Activated T-helper 2 cell treated with anti-CD3 and anti-CD28 coated beads, Interferon-gamma antibody, Interleukin-2, Interleukin-4, amounts not matched to agents 10 μg/mL and 5 μg/mL and 100 μg/mL, durations not matched to agents 14 hours and 24 hours and 36 hours (primary cell): ENCODE results near the gene ADI1. TPM values are rescaled to one million over a fixed set of nuclear protein-coding genes. Genes with fewer than 3 reads are reported as not detected.
A peak's percentile ranks its signal among the peaks of the same experiment; 100 is the strongest.

Experiments
- DNase-seq: peaks from one replicate; pipeline ENCODE4 v3.0.0; 2021; ENCODE audit warnings: low spot score
- H3K27ac Mint-ChIP-seq: one replicate; pipeline ENCODE4 v1.8.0; 2021; ENCODE audit warnings: mixed read lengths
- H3K27me3 Mint-ChIP-seq: one replicate; pipeline ENCODE4 v1.8.0; 2021; ENCODE audit warnings: low read depth, mixed read lengths
- H3K36me3 Mint-ChIP-seq: one replicate; pipeline ENCODE4 v1.8.0; 2021; ENCODE audit warnings: low read depth, mixed read lengths
- H3K4me1 Mint-ChIP-seq: one replicate; pipeline ENCODE4 v1.8.0; 2021; ENCODE audit warnings: low read depth, mixed read lengths
- H3K4me3 Mint-ChIP-seq: one replicate; pipeline ENCODE4 v1.8.0; 2021; ENCODE audit warnings: low read depth, mild to moderate bottlenecking, moderate library complexity, mixed read lengths
- H3K9me3 Mint-ChIP-seq: one replicate; pipeline ENCODE4 v1.8.0; 2021; ENCODE audit warnings: mixed read lengths
- intact Hi-C: fragments of 100-400 bp; cut with micrococcal nuclease; formaldehyde crosslinking; loops from one replicate; pipeline ENCODE4 v1.15.1; 2023
- total RNA-seq: library from RNA; stranded (reverse); gene quantifications from 2 replicates; pipeline ENCODE4 v1.2.3, GENCODE V29; 2022

The ADI1 gene
- total RNA-seq, 1 donor from 2014 or later = 39.8 TPM

GRCh38 chr2:3539836-3540235, 20.5 kb upstream of the ADI1 start:
- no peak overlapping the region for H3K4me3 Mint-ChIP-seq
- no peak overlapping the region for H3K27ac Mint-ChIP-seq
- peaks cover 39% of the 10 kb centered on the region for H3K36me3 Mint-ChIP-seq
- DNase-seq = no peak
- H3K27me3 Mint-ChIP-seq = no peaks in the 10 kb centered on the region
- H3K4me1 Mint-ChIP-seq = peaks cover 5% of the 10 kb centered on the region
- H3K9me3 Mint-ChIP-seq = no peaks in the 10 kb centered on the region
- intact Hi-C loops = no loop called here

GRCh38 chr2:3536682-3537632, 17.6 kb upstream of the ADI1 start:
- Mint-ChIP-seq H3K27ac (peak overlapping the region; percentile 69), H3K9me3 (no peaks in the 10 kb centered on the region), H3K27me3 (no peaks in the 10 kb centered on the region), H3K4me3 (peak overlapping the region; percentile 75), H3K36me3 (peaks cover 16% of the 10 kb centered on the region), H3K4me1 (peaks cover 2% of the 10 kb centered on the region)
- no peak for DNase-seq
- intact Hi-C loops = no loop called here

GRCh38 chr2:3535794-3536681, 16.7 kb upstream of the ADI1 start:
- peaks cover 10% of the 10 kb centered on the region for H3K36me3 Mint-ChIP-seq
- no peak for DNase-seq
- H3K4me1 Mint-ChIP-seq = peaks cover 1% of the 10 kb centered on the region
- H3K27me3 Mint-ChIP-seq = no peaks in the 10 kb centered on the region
- H3K4me3 Mint-ChIP-seq = peak overlapping the region; percentile 75
- intact Hi-C loops = no loop called here
- H3K9me3 Mint-ChIP-seq = no peaks in the 10 kb centered on the region
- H3K27ac Mint-ChIP-seq = peak overlapping the region; percentile 69

- intact Hi-C loops = no loop called here
- Mint-ChIP-seq H3K36me3 (peaks cover 10% of the 10 kb centered on the region), H3K27me3 (no peaks in the 10 kb centered on the region), H3K4me3 (no peak overlapping the region), H3K9me3 (no peaks in the 10 kb centered on the region), H3K27ac (peak overlapping the region; percentile 69), H3K4me1 (peaks cover 1% of the 10 kb centered on the region)
- DNase-seq = no peak
These were observed 16.1 kb upstream of the ADI1 start for GRCh38 chr2:3535467-3535793.

- DNase-seq = no peak
- intact Hi-C loops = no loop called here
- no peaks in the 10 kb centered on the region for H3K9me3 Mint-ChIP-seq
- H3K4me3 Mint-ChIP-seq = no peak overlapping the region
- no peaks in the 10 kb centered on the region for H3K27me3 Mint-ChIP-seq
- H3K4me1 Mint-ChIP-seq = peaks cover 1% of the 10 kb centered on the region
- peaks cover 4% of the 10 kb centered on the region for H3K36me3 Mint-ChIP-seq
- no peak overlapping the region for H3K27ac Mint-ChIP-seq
These were observed 15.0 kb upstream of the ADI1 start for GRCh38 chr2:3534251-3534814.

GRCh38 chr2:3533836-3534235, 14.5 kb upstream of the ADI1 start:
- DNase-seq = no peak
- Mint-ChIP-seq H3K36me3 (no peaks in the 10 kb centered on the region), H3K27me3 (no peaks in the 10 kb centered on the region), H3K4me1 (peaks cover 1% of the 10 kb centered on the region), H3K4me3 (no peak overlapping the region), H3K9me3 (no peaks in the 10 kb centered on the region), H3K27ac (no peak overlapping the region)
- intact Hi-C loops = no loop called here

- Mint-ChIP-seq H3K4me1 (peaks cover 1% of the 10 kb centered on the region), H3K4me3 (no peak overlapping the region), H3K27ac (no peak overlapping the region), H3K9me3 (no peaks in the 10 kb centered on the region), H3K36me3 (no peaks in the 10 kb centered on the region), H3K27me3 (no peaks in the 10 kb centered on the region)
- no peak for DNase-seq
- intact Hi-C loops = no loop called here
These were observed 13.6 kb upstream of the ADI1 start for GRCh38 chr2:3532941-3533340.

- H3K9me3 Mint-ChIP-seq = no peaks in the 10 kb centered on the region
- H3K4me1 Mint-ChIP-seq = no peaks in the 10 kb centered on the region
- H3K4me3 Mint-ChIP-seq = no peak overlapping the region
- no peak overlapping the region for H3K27ac Mint-ChIP-seq
- no peak for DNase-seq
- no peaks in the 10 kb centered on the region for H3K36me3 Mint-ChIP-seq
- intact Hi-C loops = no loop called here
- H3K27me3 Mint-ChIP-seq = no peaks in the 10 kb centered on the region
These were observed 10.1 kb upstream of the ADI1 start for GRCh38 chr2:3529316-3530025.

- Mint-ChIP-seq H3K4me1 (no peaks in the 10 kb centered on the region), H3K4me3 (no peak overlapping the region), H3K36me3 (no peaks in the 10 kb centered on the region), H3K27ac (no peak overlapping the region), H3K27me3 (no peaks in the 10 kb centered on the region), H3K9me3 (no peaks in the 10 kb centered on the region)
- intact Hi-C loops = no loop called here
- no peak for DNase-seq
These were observed 8.8 kb upstream of the ADI1 start for GRCh38 chr2:3527886-3528785.

GRCh38 chr2:3526871-3527270, 7.5 kb upstream of the ADI1 start:
- no peak overlapping the region for H3K4me3 Mint-ChIP-seq
- H3K27me3 Mint-ChIP-seq = no peaks in the 10 kb centered on the region
- no peaks in the 10 kb centered on the region for H3K9me3 Mint-ChIP-seq
- no peak overlapping the region for H3K27ac Mint-ChIP-seq
- no peak for DNase-seq
- intact Hi-C loops = no loop called here
- peaks cover under 1% of the 10 kb centered on the region for H3K4me1 Mint-ChIP-seq
- no peaks in the 10 kb centered on the region for H3K36me3 Mint-ChIP-seq

- Mint-ChIP-seq H3K4me1 (peaks cover 19% of the 10 kb centered on the region), H3K27me3 (no peaks in the 10 kb centered on the region), H3K36me3 (no peaks in the 10 kb centered on the region), H3K27ac (no peak overlapping the region), H3K9me3 (no peaks in the 10 kb centered on the region), H3K4me3 (no peak overlapping the region)
- no peak for DNase-seq
- intact Hi-C loops = no loop called here
These were observed 4.3 kb upstream of the ADI1 start for GRCh38 chr2:3523551-3524041.
